WTC11 (cell line): ENCODE measurements around the gene CREB3L4. TPM values are rescaled to one million over a fixed set of nuclear protein-coding genes. Genes with fewer than 3 reads are reported as not detected.
"Not testable (repeated sequence)": the region's sequence is repeated elsewhere in the genome, so short reads cannot be mapped to it uniquely, and the experiment has no call there.

Experiments
- ATAC-seq: fragments of 200-7000 bp; cut with Tn5 transposase; 2 replicates; pipeline ENCODE4 v1.10.0; 2021; ENCODE audit warnings: mild to moderate bottlenecking, moderate library complexity
- CTCF ChIA-PET: fragments of 300-600 bp; sonication (Branson Sonifier 250); formaldehyde crosslinking; loops from one replicate; lab custom pipeline; 2021; ENCODE audit warnings: antibody characterized with exemption; lab: Charles Lee
- POLR2A ChIA-PET: fragments of 350-600 bp; sonication (Branson Sonifier 250); formaldehyde crosslinking; loops from one replicate; lab custom pipeline; 2021; ENCODE audit warnings: antibody characterized with exemption; lab: Charles Lee
- DNase-seq: peaks from one replicate; pipeline ENCODE4 v3.0.0; 2021; ENCODE audit warnings: low spot score
- H3K27ac Mint-ChIP-seq: 2 replicates; pipeline ENCODE4 v1.8.0; 2021; ENCODE audit warnings: mixed read lengths
- H3K27me3 Mint-ChIP-seq: 2 replicates; pipeline ENCODE4 v1.8.0; 2021; ENCODE audit warnings: low read depth, mild to moderate bottlenecking, moderate library complexity, mixed read lengths
- H3K36me3 Mint-ChIP-seq: 2 replicates; pipeline ENCODE4 v1.8.0; 2021; ENCODE audit warnings: mixed read lengths
- H3K4me1 Mint-ChIP-seq: 2 replicates; pipeline ENCODE4 v1.8.0; 2022; ENCODE audit warnings: mixed read lengths
- H3K4me3 Mint-ChIP-seq: 2 replicates; pipeline ENCODE4 v1.8.0; 2021; ENCODE audit warnings: mild to moderate bottlenecking, moderate library complexity, mixed read lengths
- H3K9me3 Mint-ChIP-seq: 2 replicates; pipeline ENCODE4 v1.8.0; 2021; ENCODE audit warnings: mixed read lengths
- CREM ChIP-seq: sonication (generic); formaldehyde crosslinking; IDR thresholded peaks from 2 replicates; pipeline ENCODE4 v1.8.1; 2022; ENCODE audit warnings: mild to moderate bottlenecking, missing genetic modification reagents, moderate library complexity
- ELF4 ChIP-seq: sonication (generic); formaldehyde crosslinking; IDR thresholded peaks from 2 replicates; pipeline ENCODE4 v1.8.1; 2022; ENCODE audit warnings: low read depth, mild to moderate bottlenecking, moderate library complexity, missing genetic modification reagents
- ETV6 ChIP-seq: sonication (generic); formaldehyde crosslinking; IDR thresholded peaks from 2 replicates; pipeline ENCODE4 v1.8.1; 2022; ENCODE audit warnings: mild to moderate bottlenecking, missing genetic modification reagents
- FOXJ3 ChIP-seq: sonication (generic); formaldehyde crosslinking; IDR thresholded peaks from 2 replicates; pipeline ENCODE4 v1.9.0; 2021; ENCODE audit warnings: missing genetic modification reagents, mild to moderate bottlenecking, borderline replicate concordance
- GRHL2 ChIP-seq: fragments of 250-450 bp; sonication (Bioruptor Pico); IDR thresholded peaks from 2 replicates; pipeline ENCODE4 v1.8.0; 2022; ENCODE audit warnings: mild to moderate bottlenecking, moderate library complexity; ENCODE audit not compliant: insufficient replicate concordance, severe bottlenecking
- HMGA2 ChIP-seq: fragments of 250-450 bp; sonication (Bioruptor Pico); IDR thresholded peaks from 2 replicates; pipeline ENCODE4 v1.4.0; 2021; ENCODE audit warnings: mild to moderate bottlenecking, moderate library complexity
- JUN ChIP-seq: sonication (generic); formaldehyde crosslinking; IDR thresholded peaks from 2 replicates; pipeline ENCODE4 v1.8.0; 2023; ENCODE audit warnings: mild to moderate bottlenecking, missing genetic modification reagents
- KAT7 ChIP-seq: sonication (generic); formaldehyde crosslinking; IDR thresholded peaks from 2 replicates; pipeline ENCODE4 v1.8.1; 2023; ENCODE audit warnings: missing genetic modification reagents, mild to moderate bottlenecking, borderline replicate concordance
- MXD4 ChIP-seq: fragments of 250-450 bp; sonication (Bioruptor Pico); IDR thresholded peaks from 2 replicates; pipeline ENCODE4 v1.8.0; 2021; ENCODE audit warnings: mild to moderate bottlenecking, moderate library complexity, borderline replicate concordance
- NFATC4 ChIP-seq: fragments of 250-450 bp; sonication (Bioruptor Pico); IDR thresholded peaks from 2 replicates; pipeline ENCODE4 v1.9.0; 2021; ENCODE audit warnings: mild to moderate bottlenecking
- NR1H2 ChIP-seq: sonication (generic); formaldehyde crosslinking; IDR thresholded peaks from 2 replicates; pipeline ENCODE4 v1.9.0; 2021; ENCODE audit warnings: mild to moderate bottlenecking, moderate library complexity, missing genetic modification reagents
- OVOL2 ChIP-seq: fragments of 250-450 bp; sonication (Bioruptor Pico); IDR thresholded peaks from 2 replicates; pipeline ENCODE4 v1.9.0; 2021; ENCODE audit warnings: mild to moderate bottlenecking, borderline replicate concordance
- RELA ChIP-seq: sonication (generic); formaldehyde crosslinking; IDR thresholded peaks from 2 replicates; pipeline ENCODE4 v1.8.1; 2022; ENCODE audit warnings: missing genetic modification reagents, mild to moderate bottlenecking, borderline replicate concordance
- SMAD4 ChIP-seq: sonication (generic); formaldehyde crosslinking; IDR thresholded peaks from 2 replicates; pipeline ENCODE4 v1.8.0; 2022; ENCODE audit warnings: mild to moderate bottlenecking, missing genetic modification reagents
- SOX15 ChIP-seq: fragments of 250-450 bp; sonication (Bioruptor Pico); IDR thresholded peaks from 2 replicates; pipeline ENCODE4 v1.9.0; 2021; ENCODE audit warnings: mild to moderate bottlenecking
- TP53 ChIP-seq: sonication (generic); formaldehyde crosslinking; IDR thresholded peaks from 2 replicates; pipeline ENCODE4 v1.8.1; 2023; ENCODE audit warnings: mild to moderate bottlenecking, missing genetic modification reagents
- ZNF317 ChIP-seq: sonication (generic); formaldehyde crosslinking; IDR thresholded peaks from 2 replicates; pipeline ENCODE4 v1.8.1; 2023; ENCODE audit warnings: low read depth, mild to moderate bottlenecking, moderate library complexity, missing genetic modification reagents, borderline replicate concordance
- total RNA-seq: library from RNA; stranded (reverse); gene quantifications from 3 replicates; pipeline ENCODE4 v1.2.3, GENCODE V29; 2021
- TF ChIP-seq, protein P1 (sequence below): sonication (generic); formaldehyde crosslinking; IDR thresholded peaks from 2 replicates; pipeline ENCODE4 v1.8.1; 2022; ENCODE audit warnings: mild to moderate bottlenecking, missing genetic modification reagents, moderate library complexity, borderline replicate concordance
- TF ChIP-seq, protein P2 (sequence below): fragments of 250-450 bp; sonication (Bioruptor Pico); IDR thresholded peaks from 2 replicates; pipeline ENCODE4 v1.9.0; 2021; ENCODE audit warnings: mild to moderate bottlenecking, borderline replicate concordance
- TF ChIP-seq, protein P3 (sequence below): sonication (generic); formaldehyde crosslinking; IDR thresholded peaks from 2 replicates; pipeline ENCODE4 v1.8.1; 2022; ENCODE audit warnings: low read depth, missing genetic modification reagents, borderline replicate concordance
- TF ChIP-seq, protein P4 (sequence below): sonication (generic); formaldehyde crosslinking; IDR thresholded peaks from 2 replicates; pipeline ENCODE4 v1.8.1; 2022; ENCODE audit warnings: missing genetic modification reagents, borderline replicate concordance
- TF ChIP-seq, protein P5 (sequence below): sonication (generic); formaldehyde crosslinking; IDR thresholded peaks from 2 replicates; pipeline ENCODE4 v1.8.0; 2022; ENCODE audit warnings: mild to moderate bottlenecking, missing genetic modification reagents
- TF ChIP-seq, protein P6 (sequence below): sonication (generic); formaldehyde crosslinking; IDR thresholded peaks from 2 replicates; pipeline ENCODE4 v1.8.1; 2023; ENCODE audit warnings: mild to moderate bottlenecking, missing genetic modification reagents, moderate library complexity

CREB3L4 gene
- total RNA-seq, 1 experiment from 2014 or later: 33.1 TPM

DNA sequence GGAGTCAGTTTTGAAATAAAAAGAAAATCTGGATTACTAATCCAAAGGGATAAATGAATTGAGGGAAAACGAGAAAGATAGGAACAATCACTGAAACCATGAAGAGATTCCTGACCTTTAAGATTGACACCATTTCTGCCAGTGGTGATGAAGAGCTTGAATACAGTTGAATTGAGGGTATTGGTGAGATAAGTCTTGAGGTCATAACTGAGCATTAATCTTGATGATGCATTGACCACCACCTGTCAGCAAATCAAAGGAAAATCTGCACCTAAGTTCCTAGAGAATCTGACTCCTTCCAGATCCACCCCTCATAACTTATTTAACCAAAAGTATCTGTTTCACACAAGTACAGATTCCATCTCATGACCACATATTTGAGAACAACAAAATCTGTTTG, 44.4 kb downstream of the CREB3L4 start:
- Mint-ChIP-seq H3K9me3 (no peaks in the 10 kb centered on the region), H3K27me3 (no peaks in the 10 kb centered on the region), H3K4me1 (no peaks in the 10 kb centered on the region)
- POLR2A ChIA-PET: no interaction called here
- ATAC-seq: no peak
- TF ChIP-seq FOXJ3 (CRISPR knock-in tag) (no peak), SOX15 (CRISPR knock-in tag) (no peak), NFATC4 (CRISPR knock-in tag) (no peak), JUN (CRISPR knock-in tag) (no peak), MXD4 (CRISPR knock-in tag) (no peak)
- TF ChIP-seq, protein P1, sequence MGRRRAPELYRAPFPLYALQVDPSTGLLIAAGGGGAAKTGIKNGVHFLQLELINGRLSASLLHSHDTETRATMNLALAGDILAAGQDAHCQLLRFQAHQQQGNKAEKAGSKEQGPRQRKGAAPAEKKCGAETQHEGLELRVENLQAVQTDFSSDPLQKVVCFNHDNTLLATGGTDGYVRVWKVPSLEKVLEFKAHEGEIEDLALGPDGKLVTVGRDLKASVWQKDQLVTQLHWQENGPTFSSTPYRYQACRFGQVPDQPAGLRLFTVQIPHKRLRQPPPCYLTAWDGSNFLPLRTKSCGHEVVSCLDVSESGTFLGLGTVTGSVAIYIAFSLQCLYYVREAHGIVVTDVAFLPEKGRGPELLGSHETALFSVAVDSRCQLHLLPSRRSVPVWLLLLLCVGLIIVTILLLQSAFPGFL (CRISPR knock-in tag): no peak
- TF ChIP-seq, all 79 proteins: peak for 0
- Mint-ChIP-seq H3K27ac (no peak overlapping the region), H3K36me3 (no peaks in the 10 kb centered on the region), H3K4me3 (no peak overlapping the region)
- no peak for DNase-seq
- CTCF ChIA-PET: no interaction called here

DNA sequence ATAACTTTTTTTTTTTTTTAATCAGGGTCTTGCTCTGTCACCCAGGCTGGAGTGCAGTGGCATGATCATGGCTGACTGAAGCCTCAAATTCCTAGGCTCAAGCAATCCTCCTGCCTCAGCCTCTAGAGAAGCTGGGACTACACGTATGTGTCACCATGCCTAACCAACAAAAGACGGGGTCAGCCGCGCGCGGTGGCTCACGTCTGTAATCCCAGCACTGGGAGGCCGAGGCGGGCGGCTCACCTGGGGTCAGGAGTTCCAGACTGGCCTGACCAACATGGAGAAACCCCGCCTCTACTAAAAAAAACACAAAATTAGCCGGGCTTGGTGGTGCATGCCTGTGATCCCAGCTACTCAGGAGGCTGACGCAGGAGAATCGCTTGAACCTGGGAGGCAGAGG, 44.8 kb downstream of the CREB3L4 start:
- H3K4me3 Mint-ChIP-seq, DNase-seq, CTCF ChIA-PET, H3K27me3 Mint-ChIP-seq, H3K27ac Mint-ChIP-seq, POLR2A ChIA-PET, ATAC-seq, H3K36me3 Mint-ChIP-seq, H3K9me3 Mint-ChIP-seq, H3K4me1 Mint-ChIP-seq: not testable (repeated sequence)

DNA sequence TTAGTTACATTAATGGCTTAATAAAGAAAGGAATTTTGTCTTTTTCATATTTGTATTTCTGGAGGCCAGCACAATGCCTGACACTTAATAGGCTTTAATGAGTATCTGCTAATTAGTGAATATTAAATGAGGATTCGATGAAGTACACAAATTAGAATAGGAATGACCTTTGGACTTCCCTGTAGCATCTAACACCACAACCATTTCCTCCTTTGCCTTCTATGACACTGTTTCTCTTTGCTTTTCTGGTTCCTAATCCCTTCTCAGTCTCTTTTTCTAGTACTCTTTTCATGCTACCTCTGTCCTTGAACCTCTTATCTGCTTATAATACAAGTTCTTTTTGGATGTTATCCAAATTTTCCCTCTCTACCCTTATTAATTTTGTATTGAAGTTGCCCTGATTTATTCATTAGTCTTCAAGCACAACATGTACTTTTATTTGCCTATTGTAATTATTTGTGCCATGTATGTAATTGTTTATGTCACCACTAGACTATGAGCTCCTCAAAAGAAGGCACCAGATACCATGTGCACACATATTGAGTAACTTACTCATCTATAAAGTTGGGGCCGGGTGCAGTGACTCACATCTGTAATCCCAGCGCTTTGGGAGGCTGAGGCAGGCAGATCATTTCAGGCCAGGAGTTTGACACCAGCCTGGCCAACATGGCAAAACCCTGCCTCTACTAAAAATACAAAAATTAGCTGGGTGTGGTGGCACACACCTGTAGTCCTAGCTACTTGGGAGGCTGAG, 46.6 kb downstream of the CREB3L4 start:
- POLR2A ChIA-PET: no interaction called here
- Mint-ChIP-seq H3K4me3 (no peak overlapping the region), H3K27ac (no peak overlapping the region), H3K9me3 (no peaks in the 10 kb centered on the region), H3K4me1 (no peaks in the 10 kb centered on the region), H3K27me3 (no peaks in the 10 kb centered on the region), H3K36me3 (no peaks in the 10 kb centered on the region)
- CTCF ChIA-PET: no interaction called here
- DNase-seq: no peak
- no peak for ATAC-seq
- no peak for TF ChIP-seq KAT7 (CRISPR knock-in tag)
- TF ChIP-seq ETV6 (CRISPR knock-in tag): no peak
- TF ChIP-seq, protein P2, sequence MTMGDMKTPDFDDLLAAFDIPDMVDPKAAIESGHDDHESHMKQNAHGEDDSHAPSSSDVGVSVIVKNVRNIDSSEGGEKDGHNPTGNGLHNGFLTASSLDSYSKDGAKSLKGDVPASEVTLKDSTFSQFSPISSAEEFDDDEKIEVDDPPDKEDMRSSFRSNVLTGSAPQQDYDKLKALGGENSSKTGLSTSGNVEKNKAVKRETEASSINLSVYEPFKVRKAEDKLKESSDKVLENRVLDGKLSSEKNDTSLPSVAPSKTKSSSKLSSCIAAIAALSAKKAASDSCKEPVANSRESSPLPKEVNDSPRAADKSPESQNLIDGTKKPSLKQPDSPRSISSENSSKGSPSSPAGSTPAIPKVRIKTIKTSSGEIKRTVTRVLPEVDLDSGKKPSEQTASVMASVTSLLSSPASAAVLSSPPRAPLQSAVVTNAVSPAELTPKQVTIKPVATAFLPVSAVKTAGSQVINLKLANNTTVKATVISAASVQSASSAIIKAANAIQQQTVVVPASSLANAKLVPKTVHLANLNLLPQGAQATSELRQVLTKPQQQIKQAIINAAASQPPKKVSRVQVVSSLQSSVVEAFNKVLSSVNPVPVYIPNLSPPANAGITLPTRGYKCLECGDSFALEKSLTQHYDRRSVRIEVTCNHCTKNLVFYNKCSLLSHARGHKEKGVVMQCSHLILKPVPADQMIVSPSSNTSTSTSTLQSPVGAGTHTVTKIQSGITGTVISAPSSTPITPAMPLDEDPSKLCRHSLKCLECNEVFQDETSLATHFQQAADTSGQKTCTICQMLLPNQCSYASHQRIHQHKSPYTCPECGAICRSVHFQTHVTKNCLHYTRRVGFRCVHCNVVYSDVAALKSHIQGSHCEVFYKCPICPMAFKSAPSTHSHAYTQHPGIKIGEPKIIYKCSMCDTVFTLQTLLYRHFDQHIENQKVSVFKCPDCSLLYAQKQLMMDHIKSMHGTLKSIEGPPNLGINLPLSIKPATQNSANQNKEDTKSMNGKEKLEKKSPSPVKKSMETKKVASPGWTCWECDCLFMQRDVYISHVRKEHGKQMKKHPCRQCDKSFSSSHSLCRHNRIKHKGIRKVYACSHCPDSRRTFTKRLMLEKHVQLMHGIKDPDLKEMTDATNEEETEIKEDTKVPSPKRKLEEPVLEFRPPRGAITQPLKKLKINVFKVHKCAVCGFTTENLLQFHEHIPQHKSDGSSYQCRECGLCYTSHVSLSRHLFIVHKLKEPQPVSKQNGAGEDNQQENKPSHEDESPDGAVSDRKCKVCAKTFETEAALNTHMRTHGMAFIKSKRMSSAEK (CRISPR knock-in tag): no peak
- TF ChIP-seq HMGA2 (CRISPR knock-in tag): no peak
- TF ChIP-seq GRHL2 (CRISPR knock-in tag): no peak
- TF ChIP-seq RELA (CRISPR knock-in tag): no peak
- TF ChIP-seq, protein P3, sequence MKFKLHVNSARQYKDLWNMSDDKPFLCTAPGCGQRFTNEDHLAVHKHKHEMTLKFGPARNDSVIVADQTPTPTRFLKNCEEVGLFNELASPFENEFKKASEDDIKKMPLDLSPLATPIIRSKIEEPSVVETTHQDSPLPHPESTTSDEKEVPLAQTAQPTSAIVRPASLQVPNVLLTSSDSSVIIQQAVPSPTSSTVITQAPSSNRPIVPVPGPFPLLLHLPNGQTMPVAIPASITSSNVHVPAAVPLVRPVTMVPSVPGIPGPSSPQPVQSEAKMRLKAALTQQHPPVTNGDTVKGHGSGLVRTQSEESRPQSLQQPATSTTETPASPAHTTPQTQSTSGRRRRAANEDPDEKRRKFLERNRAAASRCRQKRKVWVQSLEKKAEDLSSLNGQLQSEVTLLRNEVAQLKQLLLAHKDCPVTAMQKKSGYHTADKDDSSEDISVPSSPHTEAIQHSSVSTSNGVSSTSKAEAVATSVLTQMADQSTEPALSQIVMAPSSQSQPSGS (CRISPR knock-in tag): no peak
- TF ChIP-seq SMAD4: no peak
- TF ChIP-seq ELF4 (CRISPR knock-in tag): no peak
- TF ChIP-seq CREM (CRISPR knock-in tag): no peak
- no peak for TF ChIP-seq NR1H2 (CRISPR knock-in tag)
- no peak for TF ChIP-seq TP53
- no peak for TF ChIP-seq OVOL2 (CRISPR knock-in tag)
- TF ChIP-seq, protein P4, sequence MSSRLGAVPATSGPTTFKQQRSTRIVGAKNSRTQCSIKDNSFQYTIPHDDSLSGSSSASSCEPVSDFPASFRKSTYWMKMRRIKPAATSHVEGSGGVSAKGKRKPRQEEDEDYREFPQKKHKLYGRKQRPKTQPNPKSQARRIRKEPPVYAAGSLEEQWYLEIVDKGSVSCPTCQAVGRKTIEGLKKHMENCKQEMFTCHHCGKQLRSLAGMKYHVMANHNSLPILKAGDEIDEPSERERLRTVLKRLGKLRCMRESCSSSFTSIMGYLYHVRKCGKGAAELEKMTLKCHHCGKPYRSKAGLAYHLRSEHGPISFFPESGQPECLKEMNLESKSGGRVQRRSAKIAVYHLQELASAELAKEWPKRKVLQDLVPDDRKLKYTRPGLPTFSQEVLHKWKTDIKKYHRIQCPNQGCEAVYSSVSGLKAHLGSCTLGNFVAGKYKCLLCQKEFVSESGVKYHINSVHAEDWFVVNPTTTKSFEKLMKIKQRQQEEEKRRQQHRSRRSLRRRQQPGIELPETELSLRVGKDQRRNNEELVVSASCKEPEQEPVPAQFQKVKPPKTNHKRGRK (CRISPR knock-in tag): no peak
- TF ChIP-seq, protein P5, sequence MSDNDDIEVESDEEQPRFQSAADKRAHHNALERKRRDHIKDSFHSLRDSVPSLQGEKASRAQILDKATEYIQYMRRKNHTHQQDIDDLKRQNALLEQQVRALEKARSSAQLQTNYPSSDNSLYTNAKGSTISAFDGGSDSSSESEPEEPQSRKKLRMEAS (CRISPR knock-in tag): no peak
- TF ChIP-seq, protein P6, sequence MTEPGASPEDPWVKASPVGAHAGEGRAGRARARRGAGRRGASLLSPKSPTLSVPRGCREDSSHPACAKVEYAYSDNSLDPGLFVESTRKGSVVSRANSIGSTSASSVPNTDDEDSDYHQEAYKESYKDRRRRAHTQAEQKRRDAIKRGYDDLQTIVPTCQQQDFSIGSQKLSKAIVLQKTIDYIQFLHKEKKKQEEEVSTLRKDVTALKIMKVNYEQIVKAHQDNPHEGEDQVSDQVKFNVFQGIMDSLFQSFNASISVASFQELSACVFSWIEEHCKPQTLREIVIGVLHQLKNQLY (CRISPR knock-in tag): no peak
- TF ChIP-seq ZNF317 (CRISPR knock-in tag): no peak
